ENCODE data around the gene MYOZ1.
"Not testable (repeated sequence)": the region's sequence is repeated elsewhere in the genome, so short reads cannot be mapped to it uniquely, and the experiment has no call there.

Gene MYOZ1

DNA sequence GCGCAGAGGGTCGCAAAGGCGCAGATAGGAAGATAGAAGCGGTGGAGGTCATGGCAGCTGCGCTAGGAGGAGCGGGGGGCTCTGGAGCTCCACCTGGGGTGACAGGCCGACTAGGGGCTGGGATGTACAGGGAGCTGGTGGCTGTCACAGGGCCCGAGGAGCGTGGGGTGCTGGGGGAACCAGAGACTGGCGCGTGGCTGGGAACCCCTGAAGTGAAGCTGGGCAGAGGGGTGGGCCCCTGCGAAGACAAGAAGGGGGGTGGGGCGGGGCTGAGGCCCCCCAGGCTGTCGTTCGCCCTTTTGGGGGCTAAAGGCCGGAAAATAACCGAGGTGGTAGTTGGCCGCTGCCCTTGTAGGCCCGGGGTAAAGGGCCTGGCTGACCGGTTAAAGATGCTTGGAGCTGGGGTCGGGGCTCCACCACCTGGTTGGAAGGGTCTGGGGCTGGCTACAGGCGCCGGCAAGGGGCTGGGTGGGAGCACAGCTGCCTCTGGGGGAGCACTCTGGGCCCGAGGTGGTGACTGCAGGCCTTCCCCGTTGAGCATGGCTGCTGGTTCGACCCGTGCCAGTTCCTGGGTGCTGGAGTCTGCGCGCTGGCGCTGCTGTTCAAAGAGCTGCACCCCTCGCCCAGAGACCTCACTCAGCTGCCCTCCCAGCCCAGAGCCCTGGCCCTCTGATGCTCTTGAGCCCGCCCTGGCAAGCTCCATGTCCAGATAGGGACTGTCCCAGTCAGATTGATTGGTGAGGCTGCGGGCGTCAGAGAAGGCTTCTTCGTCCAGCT lies 6.8 kb upstream of the MYOZ1 start:
- no peak for DNase-seq (ENCODE audit: low read depth)

DNA sequence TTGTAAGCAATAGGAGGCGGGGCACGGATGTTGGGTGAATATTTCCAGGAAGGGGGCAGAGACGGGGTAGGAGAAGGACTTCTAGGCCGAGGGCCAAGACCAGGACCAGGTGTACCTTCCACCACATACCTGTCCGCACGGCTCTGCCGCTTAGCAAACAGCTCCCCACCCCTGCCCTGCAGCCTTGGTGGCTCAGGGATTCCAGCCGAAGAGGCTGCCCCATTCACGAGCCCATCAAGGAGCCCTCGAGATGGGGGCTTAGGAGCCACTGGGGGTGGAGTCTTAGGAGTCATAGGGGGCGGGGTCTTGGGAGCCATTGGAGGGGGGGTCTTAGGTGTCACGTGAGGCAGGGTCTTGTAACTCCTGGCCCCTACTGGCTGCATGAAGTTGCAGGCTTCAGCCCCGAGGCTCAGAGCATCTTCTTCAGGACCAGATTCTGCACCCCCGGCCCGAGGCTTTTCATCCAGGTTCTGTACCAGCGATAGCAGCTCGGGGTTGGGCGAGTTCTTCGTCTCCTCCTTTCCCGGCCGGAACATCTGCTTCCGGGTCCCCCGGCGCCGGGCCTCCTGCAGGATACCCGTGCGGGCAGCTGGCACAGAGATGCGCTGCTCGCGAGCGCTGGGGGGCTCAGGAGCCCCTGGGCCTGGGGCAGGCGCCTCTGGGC lies 6.1 kb upstream of the MYOZ1 start:
- DNase-seq (ENCODE audit: low read depth) = peak; percentile 39

DNA sequence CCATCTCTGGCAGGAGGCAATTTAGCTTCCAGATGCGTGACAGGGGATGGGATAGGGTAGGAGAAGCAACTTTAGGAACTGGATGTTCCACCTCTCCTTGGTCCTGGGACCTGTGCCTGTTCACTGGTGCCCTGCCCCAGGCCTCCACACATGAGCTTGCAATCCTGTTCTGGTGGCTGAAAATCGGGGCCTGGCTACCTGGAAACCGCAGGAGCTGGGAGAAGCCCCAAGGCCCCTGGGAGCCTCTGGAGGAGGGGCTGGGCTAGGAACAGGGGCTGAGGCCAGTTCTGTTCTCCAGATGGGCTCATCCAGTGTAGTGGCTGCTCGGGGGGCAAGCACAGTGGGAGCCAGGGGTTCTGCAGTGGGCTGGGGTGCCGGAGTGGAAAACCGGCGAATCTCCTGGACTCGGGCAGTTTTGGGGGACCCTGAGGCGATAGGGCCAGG lies 5.3 kb upstream of the MYOZ1 start:
- no peak for DNase-seq (ENCODE audit: low read depth)

DNA sequence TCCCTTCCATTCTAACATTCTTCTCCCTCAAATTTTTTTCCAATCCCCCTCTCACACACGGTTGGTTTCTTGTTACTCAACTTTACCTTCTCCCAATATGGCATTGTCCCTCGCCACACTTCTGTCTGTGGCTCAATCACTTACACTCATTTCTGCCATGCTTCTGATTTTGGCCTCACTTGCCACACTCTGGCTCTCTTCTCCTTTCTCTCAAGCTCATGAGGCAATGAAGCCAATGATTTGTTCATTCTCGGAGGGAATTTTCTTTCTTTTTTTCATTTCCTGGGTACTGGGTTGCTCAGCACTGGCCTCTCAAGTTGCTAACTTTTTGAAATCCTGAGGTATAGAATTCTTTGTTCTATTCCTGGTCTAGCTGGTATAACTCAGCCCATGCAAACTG lies 4.0 kb upstream of the MYOZ1 start:
- no peak for DNase-seq (ENCODE audit: low read depth)

DNA sequence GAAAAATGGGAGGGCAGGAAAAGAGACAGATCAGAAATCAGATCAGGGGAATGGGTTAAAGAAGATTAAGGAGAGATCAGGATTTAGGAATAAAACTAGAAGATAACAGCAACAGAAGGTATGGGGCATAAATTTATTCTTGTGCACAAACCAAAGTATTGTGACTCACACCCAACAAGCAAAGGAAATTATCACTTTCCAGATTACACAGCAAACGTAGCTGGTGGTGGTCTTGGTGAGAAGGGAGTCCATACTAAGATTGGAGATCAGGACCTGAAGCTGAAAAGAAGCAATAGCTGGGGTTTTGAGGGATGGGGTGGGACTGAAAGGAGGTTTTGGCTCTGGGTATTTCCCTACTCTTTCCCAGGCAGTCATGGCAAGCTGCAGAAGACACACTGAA lies 3.5 kb upstream of the MYOZ1 start:
- DNase-seq (ENCODE audit: low read depth) = no peak

DNA sequence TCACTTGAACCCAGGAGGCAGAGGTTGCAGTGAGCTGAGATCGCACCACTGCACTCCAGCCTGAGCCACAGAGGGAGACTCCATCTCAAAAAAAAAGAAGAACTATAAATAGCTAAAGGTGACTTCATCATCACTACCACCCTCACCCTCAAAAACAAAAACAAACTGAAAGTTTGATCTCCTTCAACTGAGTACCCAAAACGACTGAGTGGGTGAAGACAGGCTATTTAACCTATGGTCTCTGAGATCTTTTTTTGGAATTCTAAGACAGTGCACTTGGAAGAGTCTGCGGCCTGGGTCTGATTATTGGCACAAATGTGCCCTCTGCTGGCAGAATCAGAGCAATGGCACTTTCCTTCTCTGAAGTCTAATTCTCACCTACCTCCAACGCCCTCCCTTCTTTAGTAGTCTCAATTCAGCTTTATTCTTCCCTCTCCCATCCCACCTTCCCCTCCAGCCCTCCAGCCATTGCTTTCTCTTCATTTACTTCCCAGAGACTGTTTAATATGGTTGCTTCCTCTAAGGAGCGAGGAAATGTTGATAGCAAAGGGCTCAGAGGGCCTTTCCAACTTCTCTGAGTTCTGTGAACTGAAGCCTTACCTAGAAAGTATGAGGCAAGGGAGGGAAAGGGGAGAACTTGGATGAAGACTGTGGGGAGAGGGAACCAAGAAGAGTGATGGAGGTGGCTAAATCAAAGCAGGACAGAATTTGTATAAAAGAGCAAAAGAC lies 2.9 kb upstream of the MYOZ1 start:
- peak; percentile 62 for DNase-seq (ENCODE audit: low read depth)

DNA sequence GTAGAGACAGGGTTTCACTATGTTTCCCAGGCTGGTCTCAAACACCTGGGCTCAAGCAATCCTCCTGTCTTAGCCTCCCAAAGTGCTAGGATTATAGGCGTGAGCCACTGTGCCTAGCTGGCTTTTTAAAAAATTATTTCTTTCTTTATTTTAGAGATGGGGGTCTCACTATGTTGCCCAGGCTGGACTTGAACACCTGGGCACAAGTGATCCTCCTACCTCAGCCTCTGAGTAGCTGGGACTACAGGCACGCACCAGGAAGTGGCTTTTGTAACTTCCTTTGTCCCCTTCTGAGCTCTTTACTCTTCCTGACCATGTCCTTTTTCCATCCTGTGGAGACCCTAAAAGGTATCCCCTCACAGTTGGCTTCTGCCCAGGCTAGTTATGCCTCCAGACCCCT lies 2.1 kb upstream of the MYOZ1 start:
- DNase-seq (ENCODE audit: low read depth) = no peak

DNA sequence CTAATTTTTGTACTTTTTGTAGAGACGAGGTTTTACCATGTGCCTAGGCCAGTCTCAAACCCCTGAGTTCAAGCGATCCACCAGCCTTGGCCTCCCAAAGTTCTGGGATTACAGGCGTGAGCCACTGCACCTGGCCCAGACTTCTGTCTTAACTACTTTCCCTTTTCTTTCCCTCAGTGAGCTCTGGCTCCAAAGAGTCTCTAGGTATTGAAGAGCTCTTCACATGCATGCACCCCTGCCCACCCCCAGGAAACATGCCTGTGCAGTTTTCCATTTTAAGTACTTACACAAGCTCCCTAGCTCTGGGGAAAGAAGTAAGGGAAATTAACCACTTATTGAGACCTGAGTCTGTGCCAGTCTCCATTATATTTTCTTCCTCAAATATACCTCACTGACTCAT lies 2.0 kb downstream of the MYOZ1 start:
- DNase-seq (ENCODE audit: low read depth) = no peak

DNA sequence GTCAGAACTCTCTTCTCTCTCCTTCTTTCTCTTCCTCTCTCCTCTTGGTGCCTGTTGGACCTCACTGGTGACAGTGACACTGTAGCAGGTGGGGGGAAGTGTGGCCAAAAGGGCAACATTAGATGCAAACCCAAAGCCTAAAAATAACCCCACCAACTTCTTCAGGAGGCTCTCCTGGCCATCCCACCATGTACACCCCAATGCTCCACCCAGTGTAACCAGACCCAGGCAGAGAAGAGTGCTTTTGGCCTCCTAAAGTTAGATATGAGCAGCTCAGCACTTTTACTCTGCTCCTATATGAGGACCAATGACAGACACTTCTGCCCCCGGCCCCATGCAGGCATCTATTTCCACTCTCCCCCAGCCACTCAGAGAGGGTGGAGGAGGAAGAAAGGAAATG lies 5.5 kb downstream of the MYOZ1 start:
- DNase-seq (ENCODE audit: low read depth) = no peak

DNA sequence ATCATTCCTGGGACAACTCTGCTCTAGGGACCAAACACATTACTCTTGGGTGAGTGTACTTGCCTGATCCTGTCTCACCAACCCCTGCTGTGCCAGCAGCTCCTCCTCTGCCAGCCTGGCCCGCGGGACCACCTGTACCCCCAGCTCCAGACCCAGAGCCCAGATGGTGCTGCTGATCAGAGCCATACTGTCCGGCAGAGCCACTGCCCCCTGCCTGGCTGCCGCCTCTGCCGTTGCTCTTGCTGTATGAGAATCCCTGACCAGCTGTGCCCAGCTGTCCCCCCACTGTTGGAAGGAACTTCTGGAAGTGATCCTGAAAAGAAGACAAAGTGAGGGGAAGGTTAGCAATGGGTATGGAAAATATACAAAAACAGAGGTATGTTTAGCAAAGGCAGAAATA lies 6.9 kb downstream of the MYOZ1 start:
- no peak for DNase-seq (ENCODE audit: low read depth)

DNA sequence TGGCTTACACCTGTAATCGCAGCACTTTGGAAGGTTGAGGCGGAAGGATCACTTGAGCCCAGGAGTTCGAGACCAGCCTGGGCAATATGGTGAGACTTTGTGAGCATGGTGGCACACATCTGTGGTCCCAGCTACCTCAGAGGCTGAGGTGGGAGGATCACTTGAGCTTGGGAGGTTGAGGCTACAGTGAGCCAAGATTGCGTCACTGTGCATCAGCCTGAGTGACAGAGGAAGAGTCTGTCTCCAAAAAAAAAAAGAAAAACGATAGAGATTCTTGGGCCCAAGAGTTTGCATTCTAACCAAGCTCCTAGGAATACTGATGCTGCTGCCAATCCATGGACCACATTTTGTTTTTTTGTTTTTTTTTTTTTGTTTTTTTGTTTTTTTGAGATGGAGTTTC lies 12.1 kb downstream of the MYOZ1 start:
- DNase-seq (ENCODE audit: low read depth) = no peak

DNA sequence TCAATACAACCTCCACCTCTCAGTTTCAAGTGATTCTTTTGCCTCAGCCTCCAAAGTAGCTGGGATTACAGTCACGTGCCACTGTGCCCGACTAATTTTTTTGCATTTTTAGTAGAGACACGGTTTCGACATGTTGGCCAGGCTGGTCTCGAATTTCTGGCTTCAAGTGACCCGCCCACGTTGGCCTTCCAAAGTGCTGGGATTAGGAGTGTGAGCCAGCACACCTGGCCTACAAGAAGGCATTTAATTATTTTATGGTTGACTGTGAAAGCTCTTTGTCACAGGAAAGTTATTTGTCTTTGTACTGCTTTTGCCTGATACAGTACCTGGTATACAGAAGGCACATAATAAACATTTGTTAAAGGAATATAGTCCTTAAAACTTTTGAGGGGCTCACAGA lies 12.9 kb downstream of the MYOZ1 start:
- DNase-seq (ENCODE audit: low read depth) = no peak

DNA sequence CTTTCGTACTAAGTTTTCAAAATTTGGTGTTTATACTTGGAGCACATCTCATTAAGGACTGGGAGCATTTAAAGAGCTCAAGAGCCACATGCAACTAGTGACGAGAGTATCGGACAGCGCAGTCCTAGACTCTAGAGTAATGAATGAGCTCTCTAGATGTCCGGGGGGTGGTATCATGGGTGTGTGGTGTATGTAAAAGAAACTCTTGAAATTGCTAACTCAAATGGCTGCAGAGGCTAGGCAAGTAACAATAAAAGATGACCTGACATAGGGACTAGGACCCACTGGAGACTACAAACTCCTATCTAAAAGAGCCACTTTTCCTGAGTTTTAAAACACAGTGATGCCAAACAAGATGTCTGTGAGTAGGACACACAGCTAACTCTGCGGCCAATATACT lies 14.0 kb downstream of the MYOZ1 start:
- no peak for DNase-seq (ENCODE audit: low read depth)

DNA sequence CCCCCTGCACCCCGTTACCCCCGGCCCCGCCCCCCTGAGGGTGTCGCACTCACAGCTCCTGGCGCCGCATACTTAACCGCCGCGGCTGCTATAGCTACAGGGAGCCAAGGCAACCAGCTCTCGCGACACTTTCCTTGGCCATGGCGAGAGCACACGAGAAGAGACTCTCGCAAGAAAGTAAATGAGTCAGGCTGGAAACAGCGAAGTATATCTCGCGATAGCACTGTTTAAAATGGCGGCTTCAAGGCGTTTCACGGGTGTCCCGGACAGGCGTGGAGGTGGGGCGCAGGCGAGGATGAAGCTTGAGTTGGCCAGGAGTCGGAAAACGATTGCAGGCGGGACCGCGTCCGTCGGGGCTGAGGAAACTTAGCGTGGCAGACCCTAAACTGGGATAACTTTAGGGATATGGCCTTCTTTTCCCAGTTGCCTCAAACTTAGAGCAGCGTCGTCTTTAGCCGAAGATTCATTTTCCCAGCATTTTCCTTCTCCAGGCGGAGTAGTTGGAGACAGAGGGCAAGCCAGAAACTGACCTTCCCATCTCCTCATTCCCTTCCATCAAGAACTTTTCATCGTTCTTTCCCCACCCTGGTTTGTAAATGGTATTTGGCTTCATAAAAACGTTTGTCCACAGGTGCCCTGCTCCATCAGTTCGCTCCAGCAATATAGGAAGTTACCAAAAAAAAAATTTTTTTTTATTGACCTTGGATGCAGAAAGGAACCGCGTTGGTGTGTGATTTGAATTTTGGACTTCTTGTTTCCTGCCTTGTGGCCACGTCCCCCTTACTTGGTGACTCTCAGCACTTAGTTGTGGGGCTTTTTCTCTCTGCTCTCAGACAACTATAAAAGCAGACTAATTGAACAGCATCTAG lies 15.2 kb downstream of the MYOZ1 start:
- DNase-seq (ENCODE audit: low read depth) = peak; percentile 96

DNA sequence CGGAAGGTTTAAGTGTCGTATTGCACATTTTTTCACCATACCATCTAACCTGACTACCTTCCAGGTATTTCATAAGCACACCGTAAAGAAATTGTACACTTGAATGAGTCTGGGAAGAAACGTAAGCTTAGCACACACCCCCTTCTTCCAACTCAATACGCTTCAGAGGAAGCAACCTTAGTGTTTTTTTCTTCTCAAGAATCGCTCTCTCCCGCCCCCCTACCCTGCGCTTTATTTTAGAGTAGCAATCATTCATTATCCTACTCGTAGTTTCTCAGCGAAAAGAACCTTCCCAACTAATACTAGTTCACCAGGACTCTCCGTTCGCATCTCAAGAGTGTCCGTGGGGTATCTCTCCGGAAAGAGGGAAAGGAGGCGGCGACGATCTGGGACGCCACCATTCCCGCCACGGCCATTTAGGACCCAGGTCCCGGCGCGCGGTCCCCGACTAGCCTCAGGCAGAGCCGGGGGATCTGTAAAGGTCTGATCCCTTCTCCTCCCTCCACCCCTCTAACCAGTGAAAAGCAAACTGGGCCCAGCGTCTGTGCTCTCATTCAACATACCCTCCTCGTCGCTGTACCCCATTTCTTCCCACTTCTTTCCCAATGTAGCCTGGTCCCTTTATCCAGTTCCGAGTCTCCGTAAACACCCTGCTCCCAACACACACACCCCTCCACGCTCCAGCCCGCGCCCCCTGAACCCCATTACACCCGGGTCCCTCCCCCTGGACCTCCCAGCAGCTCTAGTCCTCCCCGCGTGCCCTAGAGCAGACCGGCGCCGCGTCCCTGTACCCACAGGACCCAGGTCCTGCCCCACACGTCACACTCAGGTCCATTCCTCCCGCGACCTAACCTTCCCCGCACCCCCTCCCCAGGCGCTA lies 16.0 kb downstream of the MYOZ1 start:
- no peak for DNase-seq (ENCODE audit: low read depth)

DNA sequence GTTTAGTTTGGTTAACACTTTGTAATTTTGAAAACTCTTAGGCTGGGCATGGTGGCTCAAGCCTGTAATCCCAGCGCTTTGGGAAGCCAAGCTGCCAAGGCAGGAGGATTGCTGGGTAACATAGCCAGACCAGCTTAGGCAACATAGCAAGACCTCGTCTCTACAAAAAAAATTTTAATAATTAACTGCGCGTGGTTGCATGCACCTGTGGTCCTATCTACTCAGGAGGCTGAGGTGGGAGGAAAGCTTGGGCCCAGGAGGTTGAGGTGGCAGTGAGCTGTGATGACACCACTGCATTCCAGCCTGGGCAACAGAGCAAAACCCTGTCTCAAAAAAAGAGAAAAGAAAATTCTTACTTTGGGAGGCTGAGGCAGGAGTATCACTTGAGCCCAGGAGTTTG lies 18.2 kb downstream of the MYOZ1 start:
- DNase-seq (ENCODE audit: low read depth) = no peak

DNA sequence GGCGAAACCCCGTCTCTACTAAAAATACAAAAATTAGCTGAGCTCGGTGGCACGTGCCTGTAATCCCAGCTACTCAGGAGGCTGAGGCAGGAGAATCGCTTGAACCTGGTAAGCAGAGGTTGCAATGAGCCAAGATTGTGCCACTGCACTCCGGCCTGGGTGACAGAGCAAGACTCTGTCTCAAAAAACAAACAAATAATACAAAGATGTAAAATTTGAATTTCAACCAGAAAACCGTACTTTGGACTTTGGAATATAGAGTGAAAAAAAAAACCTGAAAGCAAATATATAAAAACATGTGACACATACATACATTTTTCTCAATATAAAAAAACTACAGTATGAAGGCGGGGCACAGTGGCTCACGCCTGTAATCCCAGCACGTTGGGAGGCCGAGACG lies 20.3 kb downstream of the MYOZ1 start:
- not testable (repeated sequence) for DNase-seq (ENCODE audit: low read depth)

DNA sequence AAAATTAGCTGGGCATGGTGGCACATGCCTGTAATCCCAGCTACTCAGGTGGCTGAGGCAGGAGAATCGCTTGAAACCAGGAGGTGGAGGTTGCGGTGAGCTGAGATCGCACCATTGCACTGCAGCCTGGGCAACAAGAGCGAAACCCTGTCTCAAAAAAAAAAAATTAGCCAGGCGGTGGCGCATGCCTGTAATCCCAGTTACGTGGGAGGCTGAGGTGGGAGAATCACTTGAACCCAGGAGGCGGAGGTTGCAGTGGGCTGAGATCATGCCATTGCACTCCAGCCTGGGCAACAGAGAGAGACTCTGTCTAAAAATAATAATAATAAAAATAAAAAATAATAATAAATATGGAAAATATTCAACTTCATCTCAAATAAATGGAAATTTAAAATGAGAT lies 24.1 kb downstream of the MYOZ1 start:
- DNase-seq (ENCODE audit: low read depth) = not testable (repeated sequence)

DNA sequence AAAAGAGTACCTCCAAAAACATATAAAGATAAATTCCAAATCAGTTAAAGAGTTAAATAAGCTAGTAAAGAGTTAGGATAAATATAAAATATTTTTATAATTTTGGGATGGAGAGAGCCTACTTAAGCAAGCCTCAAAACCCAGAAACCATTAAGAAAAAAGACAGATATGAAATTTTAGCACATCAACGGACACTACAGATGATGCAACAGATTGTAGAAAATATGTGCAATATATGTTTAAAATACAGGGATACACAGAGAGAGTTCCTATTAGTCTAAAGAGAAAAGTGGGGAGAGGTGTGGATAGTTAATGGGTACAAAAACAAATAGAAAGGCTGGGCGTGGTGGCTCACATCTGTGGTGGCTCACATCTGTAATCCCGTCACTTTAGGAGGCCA lies 26.6 kb downstream of the MYOZ1 start:
- DNase-seq (ENCODE audit: low read depth) = no peak

DNA sequence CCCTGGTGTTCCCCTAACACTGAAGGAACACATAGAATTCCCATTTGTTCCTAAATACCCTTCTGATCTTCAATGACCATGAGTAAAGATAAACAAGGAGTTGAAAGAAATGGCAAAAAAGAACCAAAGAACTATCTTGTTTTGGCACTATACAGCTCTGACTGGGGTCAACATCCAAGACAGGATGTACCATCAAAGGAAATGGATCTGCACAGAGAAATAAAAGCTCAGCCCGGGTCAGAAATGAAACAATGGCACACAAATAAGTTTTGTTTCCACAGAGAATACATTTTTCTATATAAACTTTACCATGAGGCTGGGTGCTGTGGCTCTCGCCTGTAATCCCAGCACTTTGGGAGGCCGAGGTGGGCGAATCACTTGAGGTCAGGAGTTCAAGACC lies 32.2 kb downstream of the MYOZ1 start:
- no peak for DNase-seq (ENCODE audit: low read depth)

DNA sequence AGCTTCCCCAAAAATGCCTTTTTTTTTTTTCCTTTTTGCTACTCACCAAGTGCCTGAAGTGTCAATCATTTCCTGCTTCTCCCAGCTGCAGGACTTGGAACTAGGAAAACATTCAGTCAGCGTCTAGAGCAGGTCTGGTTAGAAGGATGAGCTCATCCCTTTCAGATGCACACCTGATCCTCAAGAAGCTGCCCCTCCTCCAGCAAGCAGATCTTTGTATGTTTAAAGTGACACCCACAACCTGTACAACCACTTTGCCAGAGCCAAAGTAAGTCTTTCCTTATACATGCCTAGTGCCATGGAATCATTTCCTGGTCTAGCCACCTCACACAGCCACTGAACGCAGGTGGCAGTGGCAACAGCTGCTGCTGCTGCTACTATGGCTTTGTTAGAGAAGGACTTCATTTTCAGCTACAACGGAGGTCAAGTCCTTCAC lies 39.8 kb downstream of the MYOZ1 start:
- no peak for DNase-seq (ENCODE audit: low read depth)

Data from fibroblast of the conjunctiva (primary cell).